Epithelial cell of esophagus (primary cell): ENCODE measurements around the gene HES7.

Experiments used
- DNase-seq: peaks from one replicate; pipeline ENCODE4 v3.0.0; 2010; ENCODE audit warnings: low read depth
- H3K4me3 ChIP-seq: 2 replicates; pipeline ENCODE4 v1.5.1; 2011; ENCODE audit warnings: mild to moderate bottlenecking, low read length, control low read depth
- TF ChIP-seq, protein P1 (sequence below): IDR thresholded peaks from 2 replicates; pipeline ENCODE4 v1.5.1; 2011; ENCODE audit warnings: low read depth, mild to moderate bottlenecking, low read length, control low read depth, inconsistent platforms; ENCODE audit not compliant: insufficient read depth; ENCODE audit errors: missing control alignments

HES7 gene

DNA sequence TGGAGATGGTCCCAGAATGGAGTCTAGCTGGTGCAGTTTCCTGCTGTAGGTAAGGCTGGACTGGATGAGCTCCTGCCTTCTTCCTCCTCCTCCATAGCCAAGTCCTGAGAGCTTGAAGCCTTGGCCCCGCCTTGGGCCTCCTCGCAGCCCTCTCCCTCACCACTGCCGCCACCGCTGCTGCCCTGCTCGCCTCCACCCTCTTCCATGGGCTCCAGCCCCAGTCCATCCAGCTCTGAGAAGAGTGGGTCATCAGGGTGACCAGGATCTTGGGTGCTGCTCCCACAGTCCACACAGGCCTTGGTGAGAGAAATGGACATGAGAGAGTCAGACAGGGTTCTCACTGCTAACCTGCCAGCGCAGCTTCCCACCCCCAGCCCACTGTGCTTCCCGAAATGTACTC, 17.1 kb upstream of the HES7 start:
- TF ChIP-seq, protein P1, sequence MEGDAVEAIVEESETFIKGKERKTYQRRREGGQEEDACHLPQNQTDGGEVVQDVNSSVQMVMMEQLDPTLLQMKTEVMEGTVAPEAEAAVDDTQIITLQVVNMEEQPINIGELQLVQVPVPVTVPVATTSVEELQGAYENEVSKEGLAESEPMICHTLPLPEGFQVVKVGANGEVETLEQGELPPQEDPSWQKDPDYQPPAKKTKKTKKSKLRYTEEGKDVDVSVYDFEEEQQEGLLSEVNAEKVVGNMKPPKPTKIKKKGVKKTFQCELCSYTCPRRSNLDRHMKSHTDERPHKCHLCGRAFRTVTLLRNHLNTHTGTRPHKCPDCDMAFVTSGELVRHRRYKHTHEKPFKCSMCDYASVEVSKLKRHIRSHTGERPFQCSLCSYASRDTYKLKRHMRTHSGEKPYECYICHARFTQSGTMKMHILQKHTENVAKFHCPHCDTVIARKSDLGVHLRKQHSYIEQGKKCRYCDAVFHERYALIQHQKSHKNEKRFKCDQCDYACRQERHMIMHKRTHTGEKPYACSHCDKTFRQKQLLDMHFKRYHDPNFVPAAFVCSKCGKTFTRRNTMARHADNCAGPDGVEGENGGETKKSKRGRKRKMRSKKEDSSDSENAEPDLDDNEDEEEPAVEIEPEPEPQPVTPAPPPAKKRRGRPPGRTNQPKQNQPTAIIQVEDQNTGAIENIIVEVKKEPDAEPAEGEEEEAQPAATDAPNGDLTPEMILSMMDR, result no peak
- no peak for DNase-seq
- H3K4me3 ChIP-seq, result no peak overlapping the region

DNA sequence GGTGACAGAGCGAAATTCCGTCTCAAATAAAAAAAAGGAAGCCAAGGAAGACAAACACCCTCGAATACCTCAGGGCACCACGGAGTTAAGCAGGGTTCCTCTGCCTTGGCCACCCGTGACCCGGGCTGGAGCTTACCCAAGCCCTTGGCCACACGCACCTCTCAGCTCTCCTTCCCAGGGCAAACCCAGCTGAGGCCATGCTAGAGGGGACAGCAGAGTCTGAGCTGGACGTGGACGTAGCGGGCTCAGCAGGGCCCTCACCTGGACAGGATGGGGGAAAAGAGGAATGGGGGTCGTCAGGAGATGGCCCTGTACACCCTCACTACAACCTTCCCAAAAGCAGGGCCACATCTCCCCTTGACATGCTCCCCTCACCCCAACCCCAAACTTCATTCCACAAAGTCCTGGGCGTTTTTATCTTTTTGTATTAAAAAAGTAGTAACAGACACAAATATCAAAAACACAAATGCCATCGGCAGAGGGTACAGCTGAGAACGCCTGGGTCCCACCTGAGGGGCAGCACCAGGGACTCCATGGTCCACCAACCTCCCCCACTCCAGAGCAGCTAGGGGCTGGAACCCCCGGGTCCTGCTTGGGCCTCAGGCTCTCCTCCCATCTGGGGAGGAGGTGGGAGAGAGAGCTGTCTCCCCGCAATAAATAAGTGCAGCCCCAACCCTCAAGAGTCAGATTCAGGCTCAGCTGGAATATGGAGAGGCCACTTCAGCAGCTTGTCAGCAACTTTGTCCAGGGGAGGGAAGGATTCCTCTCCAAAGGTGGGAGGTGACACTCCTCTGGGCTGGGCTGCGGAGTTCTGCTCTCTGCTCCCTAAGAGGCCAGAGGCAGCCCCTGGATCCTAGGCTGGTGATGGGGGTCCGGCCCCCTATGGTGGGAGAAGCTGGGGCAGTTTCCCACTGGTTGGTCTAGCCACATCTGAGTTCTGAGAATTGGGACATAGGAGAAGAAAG, 16.4 kb upstream of the HES7 start:
- TF ChIP-seq, protein P1, result no peak
- H3K4me3 ChIP-seq, result no peak overlapping the region
- DNase-seq, result no peak

DNA sequence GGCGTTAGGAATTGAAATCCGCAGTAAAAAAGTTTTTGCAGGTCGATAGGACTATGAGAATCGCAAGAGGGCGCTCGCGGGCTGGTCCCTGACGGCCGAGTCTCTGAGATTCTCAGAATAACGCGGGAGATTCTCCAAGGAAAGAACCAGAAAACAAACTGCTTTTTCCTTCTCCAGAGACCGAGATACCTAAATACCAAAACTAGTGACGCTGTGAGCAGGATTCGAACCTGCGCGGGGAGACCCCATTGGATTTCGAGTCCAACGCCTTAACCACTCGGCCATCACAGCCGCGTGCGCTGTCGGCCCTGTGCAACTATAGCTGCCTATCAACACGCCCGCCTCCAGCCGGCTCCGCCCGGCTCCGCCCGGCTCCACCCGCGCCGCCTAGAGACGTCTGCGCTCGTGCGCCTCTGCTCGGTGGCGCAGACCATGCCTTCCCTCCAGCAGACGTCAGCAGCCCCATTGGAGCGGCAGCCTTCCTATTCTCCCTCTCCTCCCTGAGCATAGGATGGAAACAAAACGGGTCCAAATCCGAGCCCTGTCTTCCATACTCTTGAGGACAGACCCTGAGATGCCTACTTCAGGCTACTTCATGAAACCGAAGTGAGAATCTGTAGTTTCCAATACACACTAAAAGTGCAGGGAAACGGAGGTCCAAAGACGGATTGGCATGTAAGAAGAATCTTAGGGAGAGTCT, 14.9 kb upstream of the HES7 start:
- peak; percentile 95 for DNase-seq
- TF ChIP-seq, protein P1, result peak; percentile 86
- peak overlapping the region; percentile 44 for H3K4me3 ChIP-seq

DNA sequence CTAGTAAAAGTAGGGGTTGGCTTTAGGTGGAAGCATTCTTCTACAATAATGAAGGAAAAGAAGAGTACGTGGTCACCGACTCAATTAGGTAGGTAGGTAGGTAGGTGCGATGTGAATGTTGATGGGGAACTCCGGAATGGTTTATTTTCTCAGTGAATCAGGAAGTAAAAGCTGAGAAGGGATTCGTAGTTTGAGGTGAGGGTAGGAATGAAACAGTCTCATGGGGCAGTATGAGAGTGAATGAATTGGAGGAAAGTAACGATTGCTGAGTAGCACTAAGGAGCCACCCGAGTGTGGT, 14.4 kb upstream of the HES7 start:
- H3K4me3 ChIP-seq, result peak overlapping the region; percentile 39
- TF ChIP-seq, protein P1, result no peak
- DNase-seq, result no peak

DNA sequence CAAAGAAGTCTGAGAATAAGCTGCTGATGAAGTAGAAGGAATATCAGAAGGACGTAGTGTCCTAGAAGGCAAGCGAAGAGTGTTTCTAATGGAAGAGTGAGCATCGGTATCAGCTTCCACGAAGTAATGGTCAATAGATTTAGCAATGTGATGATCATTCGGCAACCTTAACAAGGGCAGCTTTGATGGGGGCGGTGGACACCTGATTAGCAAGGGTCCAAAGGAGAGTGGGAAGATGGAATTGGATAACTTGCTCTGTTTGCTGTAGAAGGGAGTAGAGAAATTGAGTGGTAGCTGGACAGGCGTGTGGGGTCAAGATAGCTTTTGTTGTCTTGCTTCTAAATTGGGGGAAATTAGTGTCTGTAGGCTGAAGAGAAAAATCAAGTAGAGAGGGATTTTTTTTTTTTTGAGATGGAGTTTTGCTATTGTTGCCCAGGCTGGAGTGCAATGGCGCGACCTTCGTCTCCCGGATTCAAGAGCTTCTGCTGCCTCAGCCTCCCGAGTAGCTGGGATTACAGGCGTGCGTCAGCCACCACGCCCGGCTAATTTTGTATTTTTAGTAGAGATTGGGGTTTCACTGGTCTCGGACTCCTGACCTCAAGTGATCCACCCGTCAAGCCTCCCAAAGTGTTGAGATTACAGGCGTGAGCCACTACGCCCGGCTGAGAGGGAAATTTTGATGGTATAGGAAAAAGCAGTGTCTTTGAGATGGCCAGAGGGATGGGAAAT, 13.9 kb upstream of the HES7 start:
- TF ChIP-seq, protein P1, result no peak
- H3K4me3 ChIP-seq, result peak overlapping the region; percentile 39
- DNase-seq, result no peak

DNA sequence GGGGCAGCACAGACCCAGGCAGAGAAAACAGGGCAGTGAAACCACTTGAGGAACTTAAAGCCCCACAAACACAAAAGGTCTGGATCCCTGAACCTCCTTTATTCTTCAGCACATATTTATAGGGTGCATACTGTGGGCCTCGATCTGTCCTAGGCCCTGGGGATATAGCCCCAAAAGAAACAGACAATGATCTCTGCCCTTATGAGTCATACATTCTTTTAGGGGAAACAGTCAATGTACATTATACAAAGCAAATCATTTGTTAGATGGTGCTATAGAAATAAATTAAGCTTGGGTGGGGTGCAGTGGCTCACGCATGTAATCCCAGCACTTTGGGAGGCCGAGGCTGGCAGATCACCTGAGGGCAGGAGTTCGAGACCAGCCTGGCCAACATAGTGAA, 10.0 kb upstream of the HES7 start:
- DNase-seq, result no peak
- H3K4me3 ChIP-seq, result no peak overlapping the region
- TF ChIP-seq, protein P1, result no peak
